HEK293T (cell line): ENCODE results near the gene LIPI.
"Not testable (repeated sequence)": the region's sequence is repeated elsewhere in the genome, so short reads cannot be mapped to it uniquely, and the experiment has no call there.

Experiments
- CTCF ChIA-PET: fragments of 350-600 bp; formaldehyde crosslinking; extraction: SDS; loops from one replicate; lab custom pipeline; 2021; ENCODE audit warnings: antibody characterized with exemption, inconsistent platforms; lab: Yijun Ruan, JAX
- POLR2A ChIA-PET: fragments of 350-600 bp; formaldehyde crosslinking; extraction: SDS; loops from one replicate; lab custom pipeline; 2020; ENCODE audit warnings: antibody characterized with exemption, inconsistent platforms; lab: Yijun Ruan, JAX
- DNase-seq: peaks from one replicate; pipeline ENCODE4 v3.0.0; 2012; ENCODE audit warnings: mixed read lengths; ENCODE audit errors: extremely low spot score
- ARNT ChIP-seq: fragments of 450-650 bp; IDR thresholded peaks from 2 replicates; pipeline ENCODE4 v1.6.1; 2017; ENCODE audit warnings: mild to moderate bottlenecking
- BHLHE40 ChIP-seq: fragments of 450-650 bp; IDR thresholded peaks from 2 replicates; pipeline ENCODE4 v1.6.1; 2016; ENCODE audit warnings: mild to moderate bottlenecking, moderate library complexity, borderline replicate concordance
- ELF4 ChIP-seq: fragments of 450-650 bp; IDR thresholded peaks from 2 replicates; pipeline ENCODE4 v1.6.1; 2017; ENCODE audit warnings: antibody characterized with exemption
- FOXA1 ChIP-seq: fragments of 450-650 bp; IDR thresholded peaks from 2 replicates; pipeline ENCODE4 v1.6.1; 2016; ENCODE audit warnings: mild to moderate bottlenecking
- FOXK2 ChIP-seq: fragments of 450-650 bp; IDR thresholded peaks from 2 replicates; pipeline ENCODE4 v1.6.1; 2016; ENCODE audit warnings: mild to moderate bottlenecking
- FOXM1 ChIP-seq: fragments of 450-650 bp; IDR thresholded peaks from 2 replicates; pipeline ENCODE4 v1.6.1; 2017; ENCODE audit warnings: mild to moderate bottlenecking, borderline replicate concordance
- HDGF ChIP-seq: fragments of 450-650 bp; IDR thresholded peaks from 2 replicates; pipeline ENCODE4 v1.6.1; 2017; ENCODE audit warnings: antibody characterized with exemption, borderline replicate concordance
- L3MBTL2 ChIP-seq: fragments of 450-650 bp; conservative IDR thresholded peaks from 2 replicates; pipeline ENCODE4 v1.6.1; 2016; ENCODE audit warnings: mild to moderate bottlenecking
- LEF1 ChIP-seq: fragments of 450-650 bp; IDR thresholded peaks from 2 replicates; pipeline ENCODE4 v1.6.1; 2017; ENCODE audit warnings: mild to moderate bottlenecking, borderline replicate concordance
- SP1 ChIP-seq: fragments of 450-650 bp; IDR thresholded peaks from 2 replicates; pipeline ENCODE4 v1.6.1; 2017
- TARDBP ChIP-seq: fragments of 450-650 bp; IDR thresholded peaks from 2 replicates; pipeline ENCODE4 v1.6.1; 2016
- ZNF384 ChIP-seq: fragments of 450-650 bp; IDR thresholded peaks from 2 replicates; pipeline ENCODE4 v1.6.1; 2016
- TF ChIP-seq, protein P1 (sequence below): fragments of 450-650 bp; IDR thresholded peaks from 2 replicates; pipeline ENCODE4 v1.6.1; 2016

Gene LIPI

DNA sequence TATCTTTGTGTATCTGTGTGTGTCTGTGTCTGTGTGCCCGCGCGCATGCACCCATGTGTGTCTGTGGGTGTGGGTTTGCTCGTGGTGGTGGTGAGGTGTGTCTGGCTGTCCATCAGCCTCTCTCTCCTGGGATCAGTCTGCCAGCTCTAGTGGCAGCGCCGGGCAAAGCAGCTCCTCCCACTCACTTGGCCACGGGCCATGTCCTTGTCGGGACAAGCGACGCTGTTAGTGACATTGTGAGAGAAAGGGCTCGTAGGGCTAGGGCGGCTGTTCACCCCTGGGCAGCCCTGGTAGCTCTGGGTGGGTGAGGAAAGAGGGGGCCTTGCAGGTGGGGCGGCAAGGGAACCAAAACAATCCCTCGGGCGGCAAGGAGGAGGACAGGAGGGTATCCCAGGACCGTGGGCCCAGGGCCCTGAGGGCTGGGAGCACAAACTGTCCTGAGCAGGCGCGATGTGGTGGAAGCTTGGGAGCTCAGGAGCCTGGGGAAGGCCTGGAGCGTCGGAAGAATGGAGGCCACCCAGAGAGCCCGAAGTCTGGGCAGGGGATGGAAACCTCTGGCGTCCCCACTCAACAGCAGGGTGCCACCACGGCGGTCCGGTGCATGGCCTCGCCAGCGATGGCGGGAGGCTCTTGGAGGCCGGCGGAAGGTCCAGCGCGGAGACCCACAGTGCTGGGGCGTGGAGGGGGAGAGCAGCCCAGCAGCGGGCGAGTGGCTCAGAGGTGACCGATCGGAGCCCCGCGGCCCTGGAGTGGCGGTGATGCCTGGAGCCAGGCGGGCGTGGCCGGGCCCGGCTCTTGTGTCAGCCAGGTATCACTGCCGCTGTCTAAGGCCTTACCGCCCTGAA lies 140.5 kb downstream of the LIPI start:
- no peak for TF ChIP-seq ZNF384
- TF ChIP-seq, protein P1, sequence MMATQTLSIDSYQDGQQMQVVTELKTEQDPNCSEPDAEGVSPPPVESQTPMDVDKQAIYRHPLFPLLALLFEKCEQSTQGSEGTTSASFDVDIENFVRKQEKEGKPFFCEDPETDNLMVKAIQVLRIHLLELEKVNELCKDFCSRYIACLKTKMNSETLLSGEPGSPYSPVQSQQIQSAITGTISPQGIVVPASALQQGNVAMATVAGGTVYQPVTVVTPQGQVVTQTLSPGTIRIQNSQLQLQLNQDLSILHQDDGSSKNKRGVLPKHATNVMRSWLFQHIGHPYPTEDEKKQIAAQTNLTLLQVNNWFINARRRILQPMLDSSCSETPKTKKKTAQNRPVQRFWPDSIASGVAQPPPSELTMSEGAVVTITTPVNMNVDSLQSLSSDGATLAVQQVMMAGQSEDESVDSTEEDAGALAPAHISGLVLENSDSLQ = no peak
- no peak for TF ChIP-seq BHLHE40
- no peak for TF ChIP-seq ELF4
- no peak for TF ChIP-seq ARNT
- no peak for TF ChIP-seq SP1
- no peak for TF ChIP-seq LEF1
- TF ChIP-seq FOXM1 = no peak
- no peak for TF ChIP-seq FOXK2
- no peak for TF ChIP-seq FOXA1
- ChIA-PET POLR2A (no interaction called here), CTCF (no interaction called here)
- DNase-seq = no peak

DNA sequence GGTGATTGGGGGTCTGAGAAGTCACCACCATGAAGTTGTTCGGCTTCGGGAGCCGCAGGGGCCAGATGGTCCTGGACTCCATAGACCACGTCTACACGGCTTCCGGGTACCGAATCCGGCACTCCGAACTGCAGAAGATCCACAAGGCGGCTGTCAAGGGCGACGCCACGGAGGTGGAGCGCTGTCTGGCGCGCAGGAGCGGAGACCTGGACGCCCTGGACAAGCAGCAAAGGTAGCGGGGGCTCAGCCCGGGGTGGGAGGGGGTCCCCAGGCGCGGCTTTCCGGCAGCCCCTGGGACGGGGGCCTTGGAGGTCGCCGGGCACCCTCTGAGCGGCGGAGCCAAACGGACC lies 146.5 kb downstream of the LIPI start:
- TF ChIP-seq ELF4 = no peak
- no peak for TF ChIP-seq ZNF384
- TF ChIP-seq HDGF = no peak
- no peak for TF ChIP-seq TARDBP
- TF ChIP-seq SP1 = no peak
- TF ChIP-seq ARNT = no peak
- no peak for TF ChIP-seq L3MBTL2
- POLR2A ChIA-PET = no interaction called here

DNA sequence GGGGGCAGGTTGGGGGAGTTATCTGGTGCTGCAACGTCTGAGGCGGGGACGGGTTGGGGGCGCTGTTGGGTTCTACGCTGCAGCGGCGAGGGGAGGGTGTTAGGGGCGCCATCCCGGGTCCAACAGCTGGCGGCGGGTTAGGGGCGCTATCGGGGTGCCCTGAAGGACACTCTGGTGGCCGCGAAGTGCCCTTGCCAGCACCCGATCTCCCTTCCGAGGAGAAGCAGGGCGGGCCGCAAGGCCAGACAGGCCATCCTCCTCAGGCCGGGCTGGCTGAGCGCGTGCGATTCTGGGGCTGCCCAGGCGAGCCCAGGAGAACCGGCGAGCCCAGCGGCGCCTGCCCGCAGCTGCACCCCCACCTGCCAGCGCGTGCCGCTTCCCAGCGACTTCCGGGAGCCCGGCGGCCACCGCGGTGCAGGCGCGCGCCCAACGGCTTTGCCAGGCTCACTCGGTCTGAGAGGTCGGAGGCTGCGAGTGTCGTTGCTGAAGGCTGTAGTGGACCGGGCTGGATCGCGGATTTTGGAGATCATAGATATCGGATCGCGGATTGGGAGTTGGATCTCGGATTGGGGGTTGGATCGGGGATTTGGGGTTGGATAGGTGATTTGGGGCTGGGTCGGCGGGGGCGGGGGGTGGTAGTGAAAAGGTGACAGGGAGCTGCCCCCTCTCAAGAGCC lies 147.0 kb downstream of the LIPI start:
- DNase-seq, POLR2A ChIA-PET, CTCF ChIA-PET: not testable (repeated sequence)

More for the DNA sequence above, 146.5 kb downstream of the LIPI start:
- CTCF ChIA-PET = no interaction called here
- DNase-seq = no peak

- POLR2A ChIA-PET, DNase-seq, CTCF ChIA-PET: not testable (repeated sequence)
Observed at GRCh38 chr21:14062684-14063083, 148.1 kb downstream of the LIPI start.

- POLR2A ChIA-PET, DNase-seq, CTCF ChIA-PET: not testable (repeated sequence)
Observed at GRCh38 chr21:14061820-14062219, 148.9 kb downstream of the LIPI start.

DNA sequence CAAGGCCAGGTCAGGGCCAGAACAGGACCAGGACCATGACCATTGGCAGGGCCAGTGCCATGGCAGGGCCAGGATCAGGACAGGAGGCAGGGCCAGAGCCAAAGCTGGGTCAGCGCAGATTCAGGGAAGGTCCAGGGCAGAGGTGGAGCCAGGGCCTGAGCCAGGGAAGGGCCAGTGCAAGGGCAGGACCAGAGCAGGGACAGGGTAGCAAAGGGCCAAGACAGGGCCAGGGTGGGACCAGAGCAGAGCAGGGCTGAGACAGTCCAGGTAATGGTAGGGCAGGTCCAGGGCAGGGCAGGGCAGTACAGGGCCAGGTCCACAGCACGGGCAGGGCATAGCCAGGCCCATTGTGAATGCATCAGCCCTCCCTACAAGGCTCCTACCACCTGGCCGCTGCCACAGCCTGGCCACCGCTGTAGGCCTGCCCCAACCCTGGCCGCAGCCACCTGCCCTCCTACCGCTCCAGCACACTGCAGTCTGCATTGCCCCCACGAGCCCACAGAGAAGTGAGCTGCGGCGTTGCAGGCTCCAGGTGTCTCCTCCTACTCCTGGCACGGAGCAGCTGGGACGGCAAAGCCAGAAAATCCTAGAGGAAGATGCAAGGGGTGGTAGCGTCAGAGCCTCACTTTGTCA lies 151.6 kb downstream of the LIPI start:
- POLR2A ChIA-PET, CTCF ChIA-PET: not testable (repeated sequence)

More for the DNA sequence above, 151.6 kb downstream of the LIPI start:
- DNase-seq = not testable (repeated sequence)
